ENCODE measurements around the gene HTATSF1. TPM values are rescaled to one million over a fixed set of nuclear protein-coding genes. Genes with fewer than 3 reads are reported as not detected.

The HTATSF1 gene
- total RNA-seq, 1 donor from 2014 or later = 39.0 TPM

GRCh38 chrX:136496764-136497555 lies 432 bp upstream of the HTATSF1 start:
- peak; percentile 90 for DNase-seq

GRCh38 chrX:136519069-136519468 lies 21.7 kb downstream of the HTATSF1 start:
- DNase-seq = no peak

- DNase-seq = no peak
These were observed 26.4 kb downstream of the HTATSF1 start for GRCh38 chrX:136523770-136524169.

GRCh38 chrX:136525738-136526606 lies 28.6 kb downstream of the HTATSF1 start:
- peak; percentile 85 for DNase-seq

GRCh38 chrX:136528645-136529315 lies 31.4 kb downstream of the HTATSF1 start:
- no peak for DNase-seq

- DNase-seq = no peak
These were observed 32.4 kb downstream of the HTATSF1 start for GRCh38 chrX:136529795-136530194.

- DNase-seq = no peak
These were observed 34.6 kb downstream of the HTATSF1 start, which contains the start of gene VGLL1 for GRCh38 chrX:136531951-136532350. VGLL1 (plus strand) TSS chrX:136532215; CDS start chrX:136536021, 3,806 bp downstream.

- DNase-seq = no peak
These were observed 36.7 kb downstream of the HTATSF1 start for GRCh38 chrX:136534131-136534530.

- DNase-seq = no peak
These were observed 41.4 kb downstream of the HTATSF1 start for GRCh38 chrX:136538811-136539210.

GRCh38 chrX:136540226-136540625 lies 42.8 kb downstream of the HTATSF1 start:
- no peak for DNase-seq

- no peak for DNase-seq
These were observed 43.9 kb downstream of the HTATSF1 start for GRCh38 chrX:136541294-136541693.

- no peak for DNase-seq
These were observed 44.9 kb downstream of the HTATSF1 start for GRCh38 chrX:136542281-136542680.

GRCh38 chrX:136546371-136546781 lies 49.0 kb downstream of the HTATSF1 start:
- DNase-seq = peak; percentile 7

GRCh38 chrX:136549226-136549625 lies 51.8 kb downstream of the HTATSF1 start:
- DNase-seq = no peak

GRCh38 chrX:136551410-136551809 lies 54.0 kb downstream of the HTATSF1 start:
- DNase-seq = no peak

GRCh38 chrX:136555694-136556093 lies 58.3 kb downstream of the HTATSF1 start:
- no peak for DNase-seq

Small RNA genes lying within 50 kb of the gene (small RNA-seq; reads per million reads assigned to genes)
- 0.28 reads per million, percentile 26 among the genes with 10 or more reads in this experiment for gene MIR934 (ENCODE audit: low replicate concordance)

Other genes with a start within 250 kb of the HTATSF1 start
- gene MAP7D3, start 246.2 kb upstream of the HTATSF1 start, total RNA-seq = 18.0 TPM
- gene ADGRG4, start 196.6 kb upstream of the HTATSF1 start, total RNA-seq = not detected
- not detected for gene BRS3, start 9.6 kb upstream of the HTATSF1 start, total RNA-seq
- 1.1 TPM for gene VGLL1, start 34.6 kb downstream of the HTATSF1 start, total RNA-seq
- gene CD40LG, start 150.6 kb downstream of the HTATSF1 start, total RNA-seq = 0.10 TPM